Measurements from ENCODE around the gene SLC22A17.
"Not testable (repeated sequence)": the region's sequence is repeated elsewhere in the genome, so short reads cannot be mapped to it uniquely, and the experiment has no call there.

The SLC22A17 gene

GRCh38 chr14:23352506-23353432, at the start of gene SLC22A17:
SLC22A17 (minus strand) TSS chr14:23352887.
- DNase-seq = no peak

DNA sequence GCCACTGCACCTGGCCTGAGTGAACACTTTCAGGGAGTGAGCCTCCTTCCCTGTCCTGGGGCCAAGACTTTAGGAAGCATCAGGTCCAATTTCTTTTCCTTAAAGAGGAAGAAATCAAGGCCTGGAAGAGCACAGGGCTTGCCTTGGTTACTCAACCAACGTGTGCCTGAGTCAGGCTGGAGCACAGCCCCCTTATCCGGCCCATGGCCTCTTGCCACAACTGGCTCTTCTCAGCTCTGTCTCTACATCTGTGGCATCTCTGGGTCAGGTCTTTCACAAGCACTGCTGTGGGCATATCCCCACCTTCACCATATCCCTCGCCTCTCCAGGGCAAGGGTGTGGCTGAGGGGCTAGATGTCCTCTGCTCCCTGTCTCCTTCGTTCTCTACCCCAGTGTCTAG, 48.6 kb upstream of the SLC22A17 start:
- no peak for DNase-seq

DNA sequence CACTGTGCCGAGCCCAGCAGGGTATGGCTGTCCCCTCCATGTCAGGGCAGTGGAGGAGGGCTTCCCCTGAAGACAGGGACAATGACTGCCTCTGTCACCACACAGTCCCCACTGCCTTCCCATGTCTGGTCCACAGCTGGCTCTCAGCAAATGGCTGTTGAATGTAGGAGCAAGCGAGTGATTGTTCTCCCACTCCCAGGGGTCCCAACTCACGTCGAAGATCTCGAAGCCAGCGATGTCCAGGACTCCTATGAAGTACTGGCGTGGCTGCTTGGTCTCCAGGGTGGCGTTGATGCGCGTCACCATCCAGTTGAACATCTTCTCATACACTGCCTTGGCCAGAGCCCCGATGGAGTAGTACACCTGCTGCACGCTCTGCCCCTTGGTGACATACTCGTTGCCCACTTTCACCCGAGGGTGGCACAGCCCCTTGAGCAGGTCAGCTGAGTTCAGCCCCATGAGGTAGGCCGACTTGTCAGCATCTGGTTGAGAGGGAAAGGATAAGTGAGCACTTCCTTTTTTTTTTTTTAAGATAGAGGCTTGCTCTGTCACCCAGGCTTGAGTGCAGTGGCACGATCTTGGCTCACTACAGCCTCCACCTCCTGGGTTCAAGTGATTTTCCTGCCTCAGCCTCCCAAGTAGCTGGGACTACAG, 47.9 kb upstream of the SLC22A17 start:
- DNase-seq = not testable (repeated sequence)

DNA sequence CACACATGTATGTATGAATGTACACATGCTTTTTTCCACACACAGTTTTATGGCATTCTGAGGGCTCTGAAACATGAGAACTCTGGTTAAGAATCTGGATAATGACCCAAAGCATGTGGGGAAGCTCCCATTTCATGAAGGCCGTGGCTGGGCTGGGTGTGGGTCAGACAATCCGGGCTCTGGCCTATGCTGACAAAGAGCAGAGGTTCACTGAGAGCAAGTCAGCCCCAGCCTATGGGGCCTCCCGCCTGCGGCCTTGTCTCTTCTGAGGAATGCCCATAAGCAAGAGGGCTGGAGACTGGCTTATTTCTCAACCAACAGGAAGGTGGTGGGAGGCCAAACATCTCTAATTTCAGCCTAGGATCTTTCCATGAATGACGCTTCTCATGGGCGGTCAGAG, 46.9 kb upstream of the SLC22A17 start:
- no peak for DNase-seq

- DNase-seq = no peak
Measured at GRCh38 chr14:23399136-23399535, 46.4 kb upstream of the SLC22A17 start.

DNA sequence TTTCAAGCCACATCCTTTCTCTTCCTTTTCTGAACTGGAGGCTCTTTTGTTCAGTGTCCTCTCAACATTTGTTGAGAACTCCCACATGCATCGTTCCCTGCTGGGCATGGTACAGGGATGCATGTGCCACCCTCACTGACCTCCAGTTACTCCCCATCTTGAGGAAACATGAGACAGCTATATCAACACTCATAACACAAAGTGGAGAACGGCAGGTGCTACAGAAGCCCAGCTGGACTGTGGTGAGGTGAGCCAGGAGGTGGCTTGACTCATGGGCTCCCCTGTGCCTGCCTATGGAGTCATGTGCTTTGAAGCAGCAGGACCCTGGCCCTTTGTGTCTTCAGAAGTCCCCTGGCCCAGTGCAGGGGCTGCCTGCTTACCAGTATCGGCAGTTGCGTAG, 45.7 kb upstream of the SLC22A17 start:
- DNase-seq = no peak

GRCh38 chr14:23396781-23397407, 44.2 kb upstream of the SLC22A17 start:
- DNase-seq = no peak

GRCh38 chr14:23396126-23396525, 43.4 kb upstream of the SLC22A17 start:
- DNase-seq = no peak

DNA sequence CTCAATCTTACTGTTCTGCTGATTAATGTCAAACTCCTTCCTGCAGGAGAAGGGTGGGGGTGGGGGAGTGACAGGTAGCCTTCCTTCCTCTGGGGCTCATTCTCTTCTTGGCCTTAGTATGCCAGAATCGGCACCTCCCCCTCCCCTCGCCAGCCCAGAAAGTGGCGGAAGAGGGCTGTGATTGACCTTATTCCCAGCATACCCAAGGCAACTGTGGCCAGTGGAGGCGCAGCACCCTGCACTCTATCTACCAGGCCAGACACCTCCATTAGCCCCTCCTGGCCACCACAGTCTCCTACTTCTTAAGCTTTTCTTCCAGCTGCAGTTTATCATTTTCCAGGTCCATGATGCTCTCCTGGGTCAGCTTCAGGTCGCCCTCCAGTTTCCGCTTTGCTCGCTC, 39.9 kb upstream of the SLC22A17 start:
- no peak for DNase-seq

- DNase-seq = not testable (repeated sequence)
Measured at GRCh38 chr14:23389871-23390270, 37.2 kb upstream of the SLC22A17 start.

DNA sequence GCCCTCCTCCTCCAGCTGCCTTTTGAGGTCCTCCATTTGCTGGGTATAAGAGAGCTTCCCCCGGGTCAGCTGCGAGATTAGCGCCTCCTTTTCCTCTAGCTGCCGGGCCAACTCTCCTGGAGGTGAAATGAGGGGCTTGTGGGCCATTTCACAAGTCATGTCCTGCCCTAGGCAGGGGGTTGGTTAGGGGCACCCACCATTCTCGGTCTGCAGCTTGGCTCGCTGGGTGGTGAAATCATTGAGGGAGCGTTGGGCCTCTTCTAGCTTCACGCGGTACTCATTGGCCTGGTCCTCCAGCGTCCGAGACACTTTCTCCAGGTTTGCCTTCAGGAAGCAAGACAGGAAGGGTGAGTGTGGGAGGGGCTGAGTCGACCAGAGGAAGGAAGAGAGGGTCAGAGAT, 36.7 kb upstream of the SLC22A17 start:
- DNase-seq = no peak

- no peak for DNase-seq
Measured at GRCh38 chr14:23388996-23389395, 36.3 kb upstream of the SLC22A17 start.

DNA sequence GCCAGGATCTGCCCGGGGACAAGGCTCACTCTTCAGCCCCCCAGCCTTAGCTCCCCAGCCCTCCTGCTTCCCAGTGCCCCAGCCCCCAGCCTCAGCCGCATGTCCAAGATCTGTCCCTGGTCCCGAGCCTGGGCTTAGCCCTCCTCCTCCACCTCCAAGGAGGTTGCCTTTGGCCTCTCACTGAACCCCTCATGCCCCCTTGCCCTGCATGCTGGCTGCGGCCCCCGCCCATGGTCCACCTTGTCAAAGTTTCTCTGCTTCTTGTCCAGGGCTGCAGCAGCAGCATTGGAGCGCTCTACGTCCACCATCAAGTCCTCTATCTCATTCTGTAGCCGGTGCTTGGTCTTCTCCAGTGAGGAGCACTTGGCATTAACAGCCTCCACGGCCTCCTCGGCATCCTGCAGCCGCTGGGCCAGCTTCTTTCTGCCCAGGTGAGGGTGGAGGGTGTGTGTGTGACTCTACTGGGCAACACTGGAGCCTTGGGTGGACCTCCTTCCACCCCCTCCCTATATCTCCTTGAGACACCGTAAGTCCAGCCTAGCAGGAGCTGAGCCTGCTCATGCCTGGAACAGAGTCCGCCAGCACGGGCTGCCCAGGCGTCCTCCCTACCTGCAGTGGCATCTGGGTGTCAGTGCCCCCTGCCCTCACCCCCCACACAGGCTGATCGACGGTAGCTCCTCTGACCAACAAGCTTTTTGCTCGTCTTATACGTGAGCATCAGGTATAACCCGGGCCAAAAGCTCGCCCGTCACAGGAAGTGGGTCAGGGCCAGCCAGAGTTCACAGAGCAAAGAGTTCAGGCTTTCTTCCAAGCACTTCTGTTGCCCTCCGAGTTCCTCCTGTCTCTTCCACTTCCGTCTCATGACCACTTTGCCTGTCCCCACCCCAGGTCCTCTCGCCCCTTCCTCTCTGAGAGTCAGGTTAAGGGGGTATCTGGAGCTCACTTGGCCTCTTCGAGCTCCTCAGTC, 35.5 kb upstream of the SLC22A17 start:
- DNase-seq = no peak

- DNase-seq = no peak
Measured at GRCh38 chr14:23386999-23387398, 34.3 kb upstream of the SLC22A17 start.

- not testable (repeated sequence) for DNase-seq
Measured at GRCh38 chr14:23386266-23386657, 33.6 kb upstream of the SLC22A17 start.

DNA sequence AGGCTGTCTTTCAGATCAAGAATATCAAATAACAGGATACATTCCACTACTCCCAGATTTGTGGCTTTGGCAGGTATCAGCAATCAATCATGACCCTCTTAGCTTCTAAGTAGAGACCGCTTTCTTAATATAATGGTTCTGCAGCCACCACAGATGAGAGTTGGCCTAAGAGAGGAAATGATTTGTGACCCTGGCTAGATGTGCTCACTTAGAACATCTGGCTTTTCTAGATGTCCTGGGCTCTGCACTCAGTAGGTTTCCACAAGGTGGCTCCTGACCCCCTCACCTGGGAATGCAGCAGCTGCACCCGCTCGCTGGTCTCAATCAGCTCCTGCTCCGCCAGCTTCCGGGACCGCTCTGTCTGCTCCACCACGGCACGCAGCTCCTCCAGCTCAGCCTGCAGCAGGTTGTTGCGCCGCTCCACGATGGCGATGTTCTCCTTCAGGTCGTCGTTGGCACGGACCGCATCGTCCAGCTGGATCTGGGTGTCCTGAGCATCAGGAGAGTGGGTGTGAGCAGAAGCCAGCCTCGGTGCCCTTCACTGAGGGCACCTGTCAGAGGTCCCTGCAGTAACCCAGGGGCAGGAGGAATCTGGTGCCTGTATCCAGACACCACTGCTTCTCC, 33.1 kb upstream of the SLC22A17 start:
- no peak for DNase-seq

- DNase-seq = no peak
Measured at GRCh38 chr14:23385244-23385641, 32.6 kb upstream of the SLC22A17 start.

GRCh38 chr14:23384364-23385080, 31.8 kb upstream of the SLC22A17 start:
- no peak for DNase-seq

DNA sequence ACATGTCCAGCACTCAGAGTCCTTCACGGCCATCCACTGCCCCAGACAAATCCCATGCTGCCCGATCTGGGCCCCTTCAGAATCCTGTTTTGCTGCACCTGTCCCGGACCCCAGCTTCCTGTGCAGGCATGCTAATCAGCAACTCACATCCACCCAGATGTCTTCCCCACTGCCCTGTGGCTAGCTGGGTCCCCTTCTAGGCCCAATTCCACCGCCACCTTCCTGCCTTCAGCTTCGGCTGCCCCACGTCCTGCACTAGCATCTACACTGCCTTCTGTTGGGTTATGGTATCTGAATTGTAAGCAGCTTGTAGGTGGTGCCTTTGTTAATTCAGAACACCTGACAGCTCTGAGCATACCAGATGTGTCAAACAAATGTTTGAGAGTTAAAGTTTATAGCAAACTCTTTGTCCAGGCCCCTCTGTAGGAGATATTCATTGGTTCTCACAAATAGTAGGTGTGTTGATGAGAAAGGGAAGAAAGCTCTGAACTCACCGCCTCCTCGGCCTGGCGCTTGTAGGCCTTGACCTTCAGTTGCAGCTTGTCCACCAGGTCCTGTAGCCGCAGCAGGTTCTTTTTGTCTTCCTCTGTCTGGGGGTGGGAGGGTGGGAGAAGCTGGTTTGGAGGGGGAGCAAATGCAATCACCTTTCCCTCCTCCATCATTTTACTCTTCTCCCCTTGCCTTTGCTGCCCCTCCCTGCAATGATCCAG, 30.2 kb upstream of the SLC22A17 start:
- no peak for DNase-seq

DNA sequence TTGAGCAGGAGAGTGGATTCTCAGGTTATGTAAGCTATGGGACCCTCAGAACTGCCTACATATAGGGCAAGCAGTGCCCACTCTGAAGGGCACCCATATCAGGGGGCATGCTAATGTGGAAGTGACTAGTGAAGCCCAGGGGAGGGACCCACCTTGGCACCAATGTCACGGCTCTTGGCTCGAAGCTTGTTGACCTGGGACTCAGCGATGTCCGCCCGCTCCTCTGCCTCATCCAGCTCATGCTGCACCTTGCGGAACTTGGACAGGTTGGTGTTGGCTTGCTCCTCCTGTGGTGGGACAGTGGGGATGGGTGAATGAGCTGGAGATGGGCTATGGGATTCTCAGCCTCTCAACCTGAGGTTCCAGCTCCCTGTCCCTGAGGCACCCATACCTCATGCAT, 29.6 kb upstream of the SLC22A17 start:
- DNase-seq = no peak

GRCh38 chr14:23381871-23382270, 29.2 kb upstream of the SLC22A17 start:
- DNase-seq = no peak
